ENCODE measurements around the gene SLC22A7.

- TF ChIP-seq REST (IDR thresholded peaks at IDR 0.05; ENCODE audit: low read depth) (no peak), TAF1 (IDR thresholded peaks at IDR 0.05; ENCODE audit: low read depth) (no peak), CREB1 (IDR thresholded peaks at IDR 0.05; ENCODE audit: low read depth) (no peak), TEAD4 (IDR thresholded peaks at IDR 0.05) (no peak)
Observed at GRCh38 chr6:43291708-43292107, 6.4 kb upstream of the SLC22A7 start.

Data from Ishikawa (cell line).